Putamen (tissue), 1 donor: ENCODE measurements around the gene MAP3K1.

Experiments used
- DNase-seq: peaks from one replicate; pipeline ENCODE4 v3.0.0-alpha.2; 2016; ENCODE audit warnings: low spot score

MAP3K1 gene

DNA sequence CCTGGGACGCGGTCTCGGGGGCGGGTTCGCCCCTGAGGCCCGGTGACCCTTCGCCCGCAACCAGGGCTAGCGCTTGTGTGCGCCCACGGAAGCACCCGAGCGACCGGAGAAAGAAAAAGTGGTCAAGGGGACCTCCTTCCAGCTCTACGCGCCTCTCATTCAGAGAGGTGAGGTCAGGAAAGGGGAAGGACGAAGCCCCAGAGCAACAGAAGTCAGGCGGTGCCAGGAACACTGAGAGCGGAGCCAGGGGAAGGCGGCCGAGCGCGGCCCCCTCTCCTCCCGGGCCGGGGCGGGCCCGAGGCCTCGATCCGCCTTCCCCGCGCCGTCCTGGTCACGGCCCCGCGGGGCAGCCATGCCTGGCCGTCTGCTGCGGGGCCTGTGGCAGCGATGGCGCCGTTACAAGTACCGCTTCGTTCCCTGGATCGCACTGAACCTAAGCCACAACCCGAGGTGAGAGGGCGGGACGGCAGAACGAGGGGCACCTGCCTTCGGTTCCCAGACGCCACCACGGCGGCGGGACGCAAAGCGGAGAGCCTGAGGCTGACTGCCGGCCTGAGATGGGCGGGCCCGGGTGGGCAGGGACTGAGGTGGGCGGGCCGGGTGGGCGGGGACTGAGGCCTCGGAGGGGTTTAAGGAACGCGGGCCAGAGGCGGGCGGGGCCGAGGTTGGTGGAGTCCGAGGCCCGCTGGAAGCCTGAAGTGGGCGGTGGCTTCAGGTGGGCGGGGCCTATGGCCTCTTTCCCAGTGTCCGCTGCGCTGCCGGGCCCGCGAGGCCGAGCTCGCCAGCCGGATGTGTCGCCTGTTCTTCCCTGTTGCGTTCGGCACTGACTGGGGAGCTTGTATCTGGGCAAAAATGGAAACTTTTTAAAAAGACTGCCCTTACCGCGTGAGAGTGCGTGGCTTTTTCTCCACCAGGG lies 94.2 kb downstream of the MAP3K1 start, which contains the start of gene SETD9:
Gene SETD9, plus strand, starts transcription at position 303 of the 916 bp plus-strand sequence. Its CDS starts 50 bp downstream, at position 353.
- peak; percentile 97 for DNase-seq

DNA sequence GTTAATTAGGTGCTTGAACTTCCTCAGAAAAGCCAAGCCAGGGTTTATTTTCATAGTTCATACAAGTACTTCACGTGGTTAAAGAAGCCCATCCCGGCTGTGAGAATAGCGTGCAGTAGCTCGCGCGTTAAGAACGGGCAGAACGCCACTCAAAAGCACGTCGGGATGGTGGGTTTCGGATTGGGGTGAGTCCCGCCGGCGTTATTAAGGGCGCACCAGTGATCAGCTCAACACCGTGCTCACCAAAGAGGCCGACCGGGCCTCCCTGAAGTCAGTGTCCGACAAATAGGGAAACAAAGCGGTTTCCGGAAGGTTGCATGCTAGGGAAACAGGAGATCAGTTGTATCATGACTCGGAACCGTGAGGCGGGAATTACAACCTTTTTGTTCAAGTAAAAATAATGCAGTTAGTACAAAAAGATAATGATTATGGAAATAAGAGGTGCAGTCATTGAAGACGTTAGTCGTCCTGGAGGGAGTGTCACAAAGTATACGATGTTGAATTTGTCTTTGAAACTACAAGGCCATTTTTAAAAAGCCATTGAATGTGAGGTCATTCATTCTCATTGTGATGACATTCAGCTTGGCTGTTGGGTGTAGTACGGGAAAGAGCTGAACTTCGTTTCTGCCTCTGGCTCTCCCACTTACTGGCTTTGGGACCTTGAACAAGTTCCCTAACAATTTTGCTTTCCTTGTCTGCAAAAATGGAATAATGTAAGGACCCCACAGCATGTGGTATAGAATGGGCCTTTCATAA lies 95.0 kb downstream of the MAP3K1 start:
- DNase-seq: no peak

DNA sequence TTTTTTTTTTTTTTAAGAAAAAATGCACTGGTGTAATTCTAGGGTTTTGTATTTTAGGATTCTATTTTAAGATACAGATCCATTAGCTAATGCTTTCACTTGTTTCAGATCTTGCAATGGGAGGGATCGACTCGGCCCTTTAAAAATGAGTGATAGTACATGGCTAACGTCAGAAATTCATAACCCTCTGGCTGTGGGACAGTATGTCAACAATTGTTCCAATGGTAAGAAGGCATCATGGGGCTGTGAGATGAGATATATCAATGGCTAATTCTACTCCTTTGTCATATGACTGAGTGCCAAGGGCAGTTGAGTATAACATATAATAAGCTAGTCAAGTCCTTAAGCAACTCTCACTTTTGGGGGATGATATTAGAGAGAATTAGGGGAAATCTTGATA lies 98.4 kb downstream of the MAP3K1 start:
- no peak for DNase-seq

- no peak for DNase-seq
Observed at GRCh38 chr5:56914678-56915077, 99.3 kb downstream of the MAP3K1 start.

GRCh38 chr5:56917534-56917933 lies 102.2 kb downstream of the MAP3K1 start:
- no peak for DNase-seq

DNA sequence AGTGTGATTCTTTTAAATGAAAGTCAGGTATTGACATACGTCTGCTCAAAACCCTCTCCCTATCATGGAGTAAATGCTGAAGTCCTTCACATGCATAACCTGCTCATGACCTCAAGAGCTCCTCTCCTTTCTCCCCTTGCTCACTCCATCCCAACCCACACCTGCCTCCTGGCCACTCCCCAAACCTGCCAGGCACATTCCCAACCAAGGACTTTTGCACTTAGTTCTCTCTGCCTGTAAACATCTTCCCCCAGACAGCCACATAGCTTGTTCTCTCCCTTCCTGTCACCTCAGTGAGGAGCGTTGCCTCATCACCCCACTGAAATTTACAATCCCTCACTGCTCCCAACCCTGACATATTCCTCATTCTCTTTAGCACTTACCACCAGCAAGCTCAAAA lies 102.7 kb downstream of the MAP3K1 start:
- no peak for DNase-seq

- DNase-seq: no peak
Observed at GRCh38 chr5:56919942-56920662, 104.8 kb downstream of the MAP3K1 start.

GRCh38 chr5:56922922-56923321 lies 107.6 kb downstream of the MAP3K1 start:
- DNase-seq: no peak

DNA sequence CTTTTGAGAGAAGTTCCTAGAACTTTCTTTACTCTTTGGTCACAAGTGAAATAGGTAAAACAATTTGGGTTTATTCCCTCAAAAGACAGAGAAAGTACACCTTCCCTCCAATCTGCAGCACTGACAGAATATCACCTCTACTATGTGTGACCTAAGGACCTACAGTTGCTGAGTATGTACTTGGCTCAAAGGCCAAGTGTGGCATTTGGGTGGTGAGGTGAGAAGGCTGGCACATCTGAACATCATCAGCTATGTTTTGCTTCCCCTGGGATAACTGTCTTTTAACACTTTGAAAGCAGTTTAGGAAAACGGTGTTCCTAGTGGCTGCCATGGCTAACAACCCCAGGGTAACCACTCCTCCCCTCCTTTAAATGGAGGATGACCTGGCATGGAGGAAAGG lies 119.0 kb downstream of the MAP3K1 start:
- no peak for DNase-seq

GRCh38 chr5:56938858-56939257 lies 123.5 kb downstream of the MAP3K1 start:
- DNase-seq: no peak

DNA sequence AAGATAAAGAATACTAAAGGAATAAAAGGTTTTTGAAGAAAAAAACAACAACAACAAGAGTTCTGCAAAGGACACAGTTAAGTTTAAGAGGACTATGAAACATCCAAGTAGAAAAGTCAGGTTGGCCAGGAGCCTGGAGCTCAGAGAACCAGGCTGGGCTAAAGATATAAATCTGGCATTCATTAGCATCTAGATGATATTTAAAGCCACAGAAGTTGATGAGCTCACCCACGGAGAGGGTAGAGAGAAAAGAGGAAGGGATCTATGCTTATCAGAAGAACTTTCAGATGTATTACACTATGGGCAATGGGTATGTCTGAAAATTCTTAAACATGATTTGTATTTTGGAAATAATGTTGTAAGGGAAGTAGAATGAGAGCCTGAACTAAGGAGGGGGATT lies 126.6 kb downstream of the MAP3K1 start:
- DNase-seq: no peak
